DMS 273 treated with DMSO at 0.1 percent for 48 hours (cell line): Measurements from ENCODE around the gene LRRK2.
"Not testable (repeated sequence)": the region's sequence is repeated elsewhere in the genome, so short reads cannot be mapped to it uniquely, and the experiment has no call there.

Source experiments
- DNase-seq: peaks from one replicate; lab custom pipeline; 2025; lab: John Stamatoyannopoulos, UW

LRRK2 gene

GRCh38 chr12:40224439-40225291 is at the start of gene LRRK2:
LRRK2 (plus strand) TSS chr12:40224997; CDS start chr12:40225132, 135 bp downstream.
- no peak for DNase-seq

DNA sequence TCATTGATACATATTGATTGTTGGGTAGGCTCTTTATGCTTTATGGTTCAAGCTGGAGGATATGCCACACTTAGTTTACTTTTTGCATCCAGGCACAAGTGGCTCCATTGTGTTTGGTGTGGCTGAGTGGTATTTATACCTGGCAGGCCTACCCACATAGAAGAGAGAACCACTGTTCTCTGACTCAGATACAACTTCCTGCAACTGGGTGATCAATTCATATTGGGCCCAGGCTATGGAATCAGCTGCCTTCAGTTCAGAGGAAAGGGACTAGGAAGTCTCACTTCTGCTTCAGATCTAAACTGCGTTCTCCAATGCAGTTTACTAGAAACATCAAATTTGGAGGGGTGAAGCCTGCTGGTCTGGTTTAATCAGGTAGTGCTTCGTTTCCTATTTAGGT is 49.8 kb upstream of the LRRK2 start:
- no peak for DNase-seq

DNA sequence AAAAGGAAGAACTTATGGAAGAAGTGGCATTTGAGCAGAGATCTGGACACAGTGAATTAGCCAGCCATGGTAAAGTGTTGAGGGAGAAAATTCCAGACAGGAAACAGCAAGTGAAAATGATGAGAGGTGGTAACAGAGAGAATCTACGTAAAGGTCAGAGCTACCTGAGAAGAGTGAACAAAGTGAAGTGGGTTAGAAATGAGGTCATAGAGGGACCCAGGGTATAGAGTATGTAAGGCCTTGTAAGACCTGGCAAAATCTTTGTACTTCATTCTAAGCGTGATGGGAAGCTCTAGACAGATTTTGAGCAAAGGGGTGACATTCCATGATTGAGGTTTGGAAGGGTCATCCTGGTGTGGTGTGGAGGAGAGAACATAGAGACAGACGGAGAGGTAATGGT is 49.3 kb upstream of the LRRK2 start:
- DNase-seq = no peak

- DNase-seq = no peak
These were observed 46.1 kb upstream of the LRRK2 start for GRCh38 chr12:40178701-40179100.

DNA sequence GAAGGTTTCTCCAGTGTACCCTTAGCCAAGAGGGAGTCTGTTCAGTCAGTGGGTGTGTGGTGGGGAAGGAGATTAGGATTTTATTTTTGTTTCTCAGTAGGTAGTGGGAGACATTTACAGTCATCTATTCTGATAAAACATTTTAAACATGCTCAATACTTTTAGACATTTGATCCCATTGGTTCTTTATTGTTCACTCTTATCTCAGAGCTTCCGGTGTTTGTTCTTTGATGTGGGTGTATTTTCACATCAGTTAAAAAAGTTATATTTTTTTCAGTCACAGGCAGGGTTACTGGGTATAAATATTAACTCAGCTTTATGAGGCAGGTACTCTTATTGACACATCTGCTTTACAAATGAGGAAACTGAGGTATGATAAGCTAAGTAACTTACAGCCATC is 43.3 kb upstream of the LRRK2 start:
- no peak for DNase-seq

DNA sequence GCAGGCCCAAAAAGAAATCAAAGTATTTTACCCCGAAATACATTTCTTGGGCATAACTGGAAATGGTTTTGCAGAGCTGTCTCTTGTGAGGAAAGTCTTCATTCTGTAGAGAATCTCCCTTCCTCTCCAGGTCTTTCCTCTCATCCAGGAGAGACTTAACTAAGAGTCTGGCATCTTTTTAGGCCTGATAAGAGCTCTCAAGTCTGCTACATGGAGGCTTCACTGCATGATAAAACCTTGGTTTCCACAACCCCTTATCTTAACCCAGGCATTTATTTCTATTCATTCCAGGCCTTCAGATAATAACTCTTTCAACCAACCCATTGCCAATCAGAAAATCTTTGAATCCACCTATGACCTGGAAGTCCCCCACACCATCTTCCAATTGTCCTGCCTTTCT is 41.1 kb upstream of the LRRK2 start:
- no peak for DNase-seq

- DNase-seq = no peak
These were observed 40.1 kb upstream of the LRRK2 start for GRCh38 chr12:40184493-40185302.

DNA sequence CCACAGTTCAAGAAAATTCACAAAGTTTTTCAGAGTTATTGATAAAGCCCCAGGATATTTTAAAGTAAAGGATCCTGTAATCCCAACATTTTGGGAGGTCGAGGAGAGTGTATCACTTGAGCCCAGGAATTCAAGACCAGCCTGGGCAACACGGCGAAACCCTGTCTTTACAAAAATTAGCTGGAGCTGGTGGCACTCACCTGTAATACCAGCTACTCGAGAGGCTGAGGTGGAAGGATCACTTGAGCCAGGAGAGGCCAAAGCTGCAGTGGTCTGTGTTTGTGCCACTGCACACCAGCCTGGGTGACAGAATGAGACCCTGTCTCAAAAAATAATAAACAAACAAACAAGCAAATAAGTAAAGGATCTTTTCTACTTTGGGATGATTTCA is 39.5 kb upstream of the LRRK2 start:
- DNase-seq = no peak

DNA sequence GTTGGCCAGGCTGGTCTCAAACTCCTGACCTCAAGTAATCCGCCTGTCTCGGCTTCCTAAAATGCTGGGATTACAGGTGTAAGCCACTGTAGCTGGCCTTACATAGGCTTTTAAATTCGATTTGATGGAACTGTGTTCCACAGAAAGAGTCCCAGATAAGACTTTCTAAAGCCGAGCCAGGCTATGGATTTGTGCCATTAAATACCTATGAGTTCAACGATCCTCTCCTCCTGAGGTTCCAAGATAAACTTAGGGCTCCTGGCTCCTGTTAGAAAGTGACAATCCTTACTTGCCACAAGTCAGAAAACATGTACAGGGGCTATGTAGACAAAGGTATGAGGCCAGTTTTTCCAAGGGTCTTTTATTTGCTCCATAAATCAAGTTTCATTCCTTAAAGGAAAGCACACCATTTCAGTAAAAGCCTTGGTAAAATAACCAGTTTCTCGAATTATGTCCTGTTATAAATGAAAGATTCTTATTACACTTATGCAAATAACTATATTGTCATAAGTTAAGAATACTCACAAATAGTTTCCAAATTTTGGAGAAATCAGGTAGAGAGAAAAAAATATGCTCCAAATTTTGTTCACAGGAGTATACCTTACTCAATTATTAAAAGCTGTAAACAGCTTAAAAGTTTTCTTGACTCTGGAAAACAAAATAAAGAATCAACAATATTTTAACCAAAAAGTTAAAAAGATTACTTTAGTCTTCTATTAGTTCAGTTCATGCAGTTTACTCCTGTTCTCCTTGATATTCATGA is 36.1 kb upstream of the LRRK2 start:
- DNase-seq = no peak

DNA sequence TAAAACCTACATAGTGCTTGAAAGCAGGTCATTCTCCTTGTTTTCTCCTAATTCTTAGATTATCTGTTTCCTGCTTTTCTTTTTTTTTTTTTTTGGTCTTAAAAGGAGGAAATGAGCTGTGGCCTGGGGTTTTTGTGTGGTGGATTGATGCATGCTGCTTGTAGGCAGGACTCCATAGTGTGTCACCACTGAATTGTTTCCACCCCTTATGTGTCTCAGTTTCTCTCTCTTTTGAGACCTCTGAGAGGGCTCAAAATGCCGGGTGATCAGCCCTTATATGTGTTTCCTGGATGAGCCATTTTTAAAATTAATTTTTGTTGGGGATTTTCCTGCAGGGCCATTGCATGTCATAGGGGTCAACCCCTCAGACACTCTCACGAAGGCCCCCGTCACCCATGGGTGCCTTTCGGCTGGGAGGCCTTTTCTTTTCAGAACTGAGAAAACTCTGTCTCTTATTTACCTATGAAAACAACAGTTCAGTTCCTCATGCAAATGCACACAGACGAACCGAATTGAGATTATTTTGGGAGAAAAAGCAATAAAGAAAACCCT is 32.0 kb upstream of the LRRK2 start:
- no peak for DNase-seq

DNA sequence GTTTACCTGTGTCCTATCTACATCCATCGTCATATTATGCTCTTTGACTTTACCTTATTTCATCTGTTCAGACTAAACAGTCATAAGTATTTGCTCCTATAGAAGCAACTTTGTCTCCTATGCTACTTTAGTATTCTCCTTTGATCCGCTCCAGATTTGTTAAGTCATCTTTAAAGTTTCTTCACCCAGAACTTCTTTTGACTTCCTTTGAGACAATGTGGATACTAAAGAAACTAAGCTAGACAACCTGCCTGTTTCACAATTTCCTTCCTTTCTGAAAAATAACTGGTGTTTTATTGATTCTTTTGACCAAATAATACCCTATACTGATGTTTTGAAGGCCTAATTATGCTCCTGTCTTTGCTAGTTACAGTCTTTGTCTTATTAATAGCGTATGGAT is 30.0 kb upstream of the LRRK2 start:
- DNase-seq = no peak

DNA sequence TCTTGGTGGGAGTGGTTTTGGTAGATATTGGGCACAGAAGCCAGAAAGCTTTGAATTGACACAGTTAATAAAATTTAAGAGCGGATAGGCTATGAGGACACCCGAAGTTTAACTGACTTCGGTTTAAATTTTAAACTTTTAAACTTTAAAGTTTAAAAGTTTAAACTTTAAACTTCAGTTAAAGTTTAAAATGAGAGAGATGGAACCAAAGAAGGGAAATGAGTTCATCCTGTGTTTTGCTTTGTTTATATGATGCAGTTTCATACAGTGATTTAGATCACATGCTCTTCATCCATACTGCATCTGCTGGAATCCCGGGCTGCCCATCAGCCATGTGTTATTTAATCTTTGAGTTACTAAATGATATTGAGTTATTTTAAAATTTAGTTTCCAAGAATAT is 27.2 kb upstream of the LRRK2 start:
- no peak for DNase-seq

DNA sequence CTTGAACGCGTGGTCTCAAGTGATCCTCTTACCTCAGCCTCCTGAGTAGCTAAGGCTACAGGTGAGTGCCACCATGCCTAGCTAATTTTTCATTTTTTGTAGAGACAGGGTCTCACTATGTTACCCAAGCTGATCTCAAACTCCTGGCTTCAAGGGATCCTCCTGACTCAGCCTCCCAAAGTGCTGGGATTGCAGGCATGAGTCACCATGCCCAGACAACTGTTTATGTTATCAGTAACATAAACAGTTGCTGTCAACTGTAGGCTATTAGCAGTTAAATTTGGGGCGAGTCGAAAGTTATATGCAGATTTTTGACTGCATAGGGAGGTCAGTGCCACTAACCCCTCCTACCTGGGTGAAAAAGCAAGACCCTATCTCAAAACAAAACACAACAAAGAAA is 26.2 kb upstream of the LRRK2 start:
- no peak for DNase-seq

DNA sequence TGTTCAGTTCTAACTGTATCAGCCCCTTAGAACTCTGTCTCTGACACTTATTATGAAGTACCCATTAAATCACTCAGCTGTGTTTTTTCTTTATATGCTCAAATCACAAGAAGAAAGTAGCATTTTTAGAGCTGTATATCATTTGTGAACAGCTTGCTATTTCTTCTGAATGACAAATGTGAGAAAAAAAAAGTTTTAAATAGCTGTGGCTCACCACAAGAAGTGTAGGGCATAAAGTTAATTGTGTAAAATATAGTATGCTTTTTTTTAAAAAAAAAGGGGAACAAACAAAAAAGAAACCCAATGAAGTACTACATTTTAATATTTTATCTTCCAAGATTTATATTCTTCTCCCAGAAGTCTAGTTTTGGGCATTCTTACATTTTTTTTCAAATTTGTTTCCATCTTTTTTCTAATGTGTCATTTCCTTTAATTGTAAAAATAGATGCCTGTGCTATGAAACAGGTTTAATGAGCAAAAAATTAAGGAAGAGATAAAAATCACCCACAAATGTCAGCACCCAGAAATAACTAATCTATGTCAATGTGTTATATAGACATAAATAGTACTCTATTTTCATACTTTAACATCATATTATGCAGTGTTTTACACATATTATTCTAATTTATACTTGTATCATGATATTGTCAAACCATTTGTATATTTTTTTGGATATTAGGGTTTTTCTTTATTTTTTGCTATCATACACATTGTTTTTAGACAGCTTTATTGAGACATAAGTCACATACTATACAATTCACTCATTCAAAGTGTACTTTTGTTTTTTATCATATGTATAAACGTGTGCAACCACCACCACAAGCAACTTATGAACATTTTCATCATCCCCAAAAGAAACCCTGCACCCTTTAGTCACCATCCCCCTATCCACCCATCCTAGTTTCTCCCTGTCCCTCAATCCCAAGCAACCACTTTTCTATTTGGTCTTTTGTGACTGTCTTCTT is 22.4 kb upstream of the LRRK2 start:
- no peak for DNase-seq

- DNase-seq = no peak
These were observed 21.8 kb upstream of the LRRK2 start for GRCh38 chr12:40203060-40203430.

DNA sequence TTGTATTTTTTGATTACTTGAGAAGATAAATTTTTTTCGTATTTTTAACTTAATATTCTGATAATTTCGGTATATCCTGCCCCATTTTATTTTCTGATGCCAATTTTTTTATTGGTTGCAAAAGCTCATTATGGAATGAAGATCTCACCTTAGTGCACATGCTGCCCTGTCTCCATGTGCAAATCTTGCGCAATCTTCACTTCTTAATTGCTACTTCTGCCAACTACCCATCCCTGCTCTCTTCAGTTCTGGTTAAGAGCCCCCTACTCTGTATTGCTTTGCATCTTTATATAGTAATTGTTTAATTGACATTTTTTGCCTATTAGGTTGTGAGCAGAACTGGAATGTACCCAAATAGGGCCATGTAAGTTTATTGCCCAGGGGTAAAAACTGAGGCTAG is 20.5 kb upstream of the LRRK2 start:
- no peak for DNase-seq

GRCh38 chr12:40207551-40207950 is 17.2 kb upstream of the LRRK2 start:
- no peak for DNase-seq

GRCh38 chr12:40208707-40209446 is 15.9 kb upstream of the LRRK2 start:
- DNase-seq = no peak

- no peak for DNase-seq
These were observed 14.9 kb upstream of the LRRK2 start for GRCh38 chr12:40209886-40210285.

DNA sequence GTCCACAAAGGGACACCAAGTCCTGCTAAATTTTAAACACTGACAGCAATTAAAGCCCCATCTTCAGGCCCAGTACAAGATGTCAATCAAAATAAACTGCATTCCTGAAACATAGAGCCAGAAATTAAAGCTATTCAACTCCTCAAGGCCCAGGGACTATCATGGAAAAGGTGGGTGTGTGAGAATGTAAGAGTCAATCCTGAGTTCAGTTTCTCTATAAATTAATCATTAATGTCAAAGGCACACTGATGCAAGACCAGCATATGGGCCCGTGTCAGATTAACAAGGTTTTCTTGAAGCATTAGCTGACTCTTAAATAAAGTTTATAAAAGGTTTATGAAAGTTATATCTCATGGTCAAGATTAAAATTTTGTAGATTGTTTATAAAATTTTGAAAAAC is 13.6 kb upstream of the LRRK2 start:
- not testable (repeated sequence) for DNase-seq
